ENCODE measurements around the gene ARL6IP4.

DNA sequence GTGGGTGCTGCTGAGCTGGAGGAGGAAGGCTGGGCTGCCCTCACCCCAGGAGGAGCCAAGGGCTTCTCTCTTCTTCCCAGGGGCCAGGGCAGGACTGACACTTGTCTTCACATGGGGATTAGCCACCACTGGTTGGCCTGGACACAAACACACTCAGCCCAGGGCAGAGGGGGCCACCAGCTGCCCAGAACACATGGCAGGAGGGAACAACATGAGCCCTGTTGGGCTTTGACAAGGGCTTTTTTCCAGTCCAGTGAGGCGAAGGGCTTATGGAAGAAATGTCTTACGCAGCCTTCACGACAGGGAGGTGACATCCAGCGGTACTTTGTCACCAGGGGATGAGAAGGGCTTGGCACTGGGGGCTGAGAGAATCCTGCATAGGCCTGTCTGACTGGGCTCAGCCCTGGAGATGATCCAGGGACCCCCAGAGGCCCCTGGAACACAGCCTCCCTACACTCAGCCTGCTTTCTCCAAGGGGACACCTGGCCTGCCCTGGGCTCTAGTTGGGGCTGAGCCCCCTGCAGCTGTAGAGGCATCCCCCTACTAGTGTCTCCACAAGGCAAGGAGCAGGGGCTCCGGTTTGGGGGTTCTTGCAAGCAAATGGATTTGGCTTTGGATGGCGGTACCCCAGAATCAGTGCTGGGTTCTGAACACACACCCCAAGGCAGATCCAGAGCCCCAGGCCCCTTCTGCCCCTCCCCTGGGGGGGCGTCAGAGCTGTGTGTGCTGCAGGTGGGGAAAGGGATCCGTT is 18.9 kb downstream of the ARL6IP4 start:
- no peak for TF ChIP-seq SMC3 (IDR thresholded peaks at IDR 0.05; ENCODE audit: low read depth, low read length)
- TF ChIP-seq, protein P1, sequence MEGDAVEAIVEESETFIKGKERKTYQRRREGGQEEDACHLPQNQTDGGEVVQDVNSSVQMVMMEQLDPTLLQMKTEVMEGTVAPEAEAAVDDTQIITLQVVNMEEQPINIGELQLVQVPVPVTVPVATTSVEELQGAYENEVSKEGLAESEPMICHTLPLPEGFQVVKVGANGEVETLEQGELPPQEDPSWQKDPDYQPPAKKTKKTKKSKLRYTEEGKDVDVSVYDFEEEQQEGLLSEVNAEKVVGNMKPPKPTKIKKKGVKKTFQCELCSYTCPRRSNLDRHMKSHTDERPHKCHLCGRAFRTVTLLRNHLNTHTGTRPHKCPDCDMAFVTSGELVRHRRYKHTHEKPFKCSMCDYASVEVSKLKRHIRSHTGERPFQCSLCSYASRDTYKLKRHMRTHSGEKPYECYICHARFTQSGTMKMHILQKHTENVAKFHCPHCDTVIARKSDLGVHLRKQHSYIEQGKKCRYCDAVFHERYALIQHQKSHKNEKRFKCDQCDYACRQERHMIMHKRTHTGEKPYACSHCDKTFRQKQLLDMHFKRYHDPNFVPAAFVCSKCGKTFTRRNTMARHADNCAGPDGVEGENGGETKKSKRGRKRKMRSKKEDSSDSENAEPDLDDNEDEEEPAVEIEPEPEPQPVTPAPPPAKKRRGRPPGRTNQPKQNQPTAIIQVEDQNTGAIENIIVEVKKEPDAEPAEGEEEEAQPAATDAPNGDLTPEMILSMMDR (conservative IDR thresholded peaks at IDR 0.05; ENCODE audit: low read depth, low read length) = no peak
- TF ChIP-seq BHLHE40 (IDR thresholded peaks at IDR 0.05; ENCODE audit: low read depth, low read length) = no peak
- TF ChIP-seq POLR2A (IDR thresholded peaks at IDR 0.05; ENCODE audit: low read depth, low read length) = no peak
- TF ChIP-seq MAFK (IDR thresholded peaks at IDR 0.05; ENCODE audit: low read depth, low read length) = no peak
- no peak for TF ChIP-seq RAD21 (IDR thresholded peaks at IDR 0.05; ENCODE audit: low read length)
- no peak for TF ChIP-seq RCOR1 (IDR thresholded peaks at IDR 0.05; ENCODE audit: insufficient replicate concordance, low read length)
- TF ChIP-seq, protein P2, sequence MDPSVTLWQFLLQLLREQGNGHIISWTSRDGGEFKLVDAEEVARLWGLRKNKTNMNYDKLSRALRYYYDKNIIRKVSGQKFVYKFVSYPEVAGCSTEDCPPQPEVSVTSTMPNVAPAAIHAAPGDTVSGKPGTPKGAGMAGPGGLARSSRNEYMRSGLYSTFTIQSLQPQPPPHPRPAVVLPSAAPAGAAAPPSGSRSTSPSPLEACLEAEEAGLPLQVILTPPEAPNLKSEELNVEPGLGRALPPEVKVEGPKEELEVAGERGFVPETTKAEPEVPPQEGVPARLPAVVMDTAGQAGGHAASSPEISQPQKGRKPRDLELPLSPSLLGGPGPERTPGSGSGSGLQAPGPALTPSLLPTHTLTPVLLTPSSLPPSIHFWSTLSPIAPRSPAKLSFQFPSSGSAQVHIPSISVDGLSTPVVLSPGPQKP (IDR thresholded peaks at IDR 0.05; ENCODE audit: borderline replicate concordance, low read depth, low read length) = no peak
- TF ChIP-seq, protein P3, sequence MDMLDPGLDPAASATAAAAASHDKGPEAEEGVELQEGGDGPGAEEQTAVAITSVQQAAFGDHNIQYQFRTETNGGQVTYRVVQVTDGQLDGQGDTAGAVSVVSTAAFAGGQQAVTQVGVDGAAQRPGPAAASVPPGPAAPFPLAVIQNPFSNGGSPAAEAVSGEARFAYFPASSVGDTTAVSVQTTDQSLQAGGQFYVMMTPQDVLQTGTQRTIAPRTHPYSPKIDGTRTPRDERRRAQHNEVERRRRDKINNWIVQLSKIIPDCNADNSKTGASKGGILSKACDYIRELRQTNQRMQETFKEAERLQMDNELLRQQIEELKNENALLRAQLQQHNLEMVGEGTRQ (IDR thresholded peaks at IDR 0.05; ENCODE audit: low read depth, low read length) = no peak
- TF ChIP-seq MXI1 (IDR thresholded peaks at IDR 0.05; ENCODE audit: borderline replicate concordance, low read depth, low read length) = no peak
- no peak for TF ChIP-seq FOS (IDR thresholded peaks at IDR 0.05; ENCODE audit: low read depth, low read length)

Measured in IMR-90 (cell line).